ENCODE data around the gene SLC35B4.

Gene SLC35B4

DNA sequence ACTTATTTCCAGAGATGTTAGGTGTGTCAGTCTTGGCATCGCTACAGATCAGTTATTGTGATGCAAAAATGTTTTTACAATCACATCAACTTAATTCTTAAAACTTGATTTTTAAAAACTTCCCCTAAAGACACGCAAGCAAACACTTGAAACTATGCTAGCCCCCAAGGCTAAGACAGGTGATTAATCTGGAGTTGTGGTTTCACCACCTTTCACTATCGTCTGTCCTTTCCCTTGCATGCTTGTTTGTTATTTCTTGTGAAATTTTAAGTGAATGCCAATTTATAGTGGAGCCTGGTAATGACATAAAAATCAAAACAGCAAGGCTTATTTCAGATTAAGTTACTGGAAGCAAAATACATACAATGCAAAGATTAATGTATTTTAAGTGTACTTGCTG lies 70.4 kb downstream of the SLC35B4 start:
- DNase-seq (ENCODE audit: low read depth in 2 of 2) = no peak

GRCh38 chr7:134245253-134245652 lies 71.5 kb downstream of the SLC35B4 start:
- TF ChIP-seq, protein P1, sequence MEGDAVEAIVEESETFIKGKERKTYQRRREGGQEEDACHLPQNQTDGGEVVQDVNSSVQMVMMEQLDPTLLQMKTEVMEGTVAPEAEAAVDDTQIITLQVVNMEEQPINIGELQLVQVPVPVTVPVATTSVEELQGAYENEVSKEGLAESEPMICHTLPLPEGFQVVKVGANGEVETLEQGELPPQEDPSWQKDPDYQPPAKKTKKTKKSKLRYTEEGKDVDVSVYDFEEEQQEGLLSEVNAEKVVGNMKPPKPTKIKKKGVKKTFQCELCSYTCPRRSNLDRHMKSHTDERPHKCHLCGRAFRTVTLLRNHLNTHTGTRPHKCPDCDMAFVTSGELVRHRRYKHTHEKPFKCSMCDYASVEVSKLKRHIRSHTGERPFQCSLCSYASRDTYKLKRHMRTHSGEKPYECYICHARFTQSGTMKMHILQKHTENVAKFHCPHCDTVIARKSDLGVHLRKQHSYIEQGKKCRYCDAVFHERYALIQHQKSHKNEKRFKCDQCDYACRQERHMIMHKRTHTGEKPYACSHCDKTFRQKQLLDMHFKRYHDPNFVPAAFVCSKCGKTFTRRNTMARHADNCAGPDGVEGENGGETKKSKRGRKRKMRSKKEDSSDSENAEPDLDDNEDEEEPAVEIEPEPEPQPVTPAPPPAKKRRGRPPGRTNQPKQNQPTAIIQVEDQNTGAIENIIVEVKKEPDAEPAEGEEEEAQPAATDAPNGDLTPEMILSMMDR (IDR thresholded peaks at IDR 0.05; ENCODE audit: low read depth, low read length) = no peak
- DNase-seq (ENCODE audit: low read depth in 2 of 2) = no peak
- no peak overlapping the region for H3K4me3 ChIP-seq (replicated peaks in 1 of 2; ENCODE audit: low read depth in 2 of 2, low read length in 2 of 2)

More for the DNA sequence above, 70.4 kb downstream of the SLC35B4 start:
- no peak overlapping the region for H3K4me3 ChIP-seq (replicated peaks in 1 of 2; ENCODE audit: low read depth in 2 of 2, low read length in 2 of 2)
- TF ChIP-seq, protein P1 (IDR thresholded peaks at IDR 0.05; ENCODE audit: low read depth, low read length) = no peak
